GM06990 (cell line): ENCODE data around the gene NKD1.
"Not testable (repeated sequence)": the region's sequence is repeated elsewhere in the genome, so short reads cannot be mapped to it uniquely, and the experiment has no call there.

ENCODE experiments used
- DNase-seq: peaks from one replicate; pipeline ENCODE4 v3.0.0-alpha.2; 2011; ENCODE audit not compliant: insufficient read length; ENCODE audit errors: extremely low read depth
- H3K27me3 ChIP-seq: replicated peaks from 2 replicates; pipeline ENCODE4 v1.6.0; 2011; ENCODE audit warnings: low read length; ENCODE audit not compliant: control insufficient read depth, insufficient read depth
- H3K36me3 ChIP-seq: 2 replicates; pipeline ENCODE4 v1.5.1; 2011; ENCODE audit warnings: low read length; ENCODE audit not compliant: control insufficient read depth, insufficient read depth
- H3K4me3 ChIP-seq: replicated peaks from 2 replicates; pipeline ENCODE4 v1.5.1; 2011; ENCODE audit warnings: low read depth, mild to moderate bottlenecking, control low read depth, low read length
- CTCF ChIP-seq: IDR thresholded peaks from 2 replicates; pipeline ENCODE4 v1.5.1; 2011; ENCODE audit warnings: low read length, control low read depth, mild to moderate bottlenecking, inconsistent platforms; ENCODE audit not compliant: insufficient read depth, poor library complexity, severe bottlenecking

Gene NKD1

GRCh38 chr16:50535506-50536257 lies 12.5 kb upstream of the NKD1 start:
- Histone ChIP-seq H3K27me3 (no peaks in the 10 kb centered on the region; the same call in none of the 2 replicates), H3K4me3 (no peak overlapping the region), H3K36me3 (no peaks in the 10 kb centered on the region)
- DNase-seq = no peak
- TF ChIP-seq CTCF = no peak

GRCh38 chr16:50536258-50536645 lies 11.9 kb upstream of the NKD1 start:
- not testable (repeated sequence) for H3K4me3 ChIP-seq, H3K36me3 ChIP-seq, H3K27me3 ChIP-seq, DNase-seq

- no peaks in the 10 kb centered on the region for H3K36me3 ChIP-seq
- no peak for TF ChIP-seq CTCF
- H3K4me3 ChIP-seq = no peak overlapping the region
- no peaks in the 10 kb centered on the region; the same call in none of the 2 replicates for H3K27me3 ChIP-seq
- DNase-seq = no peak
Measured at GRCh38 chr16:50537533-50538290, 10.5 kb upstream of the NKD1 start.

GRCh38 chr16:50538411-50539052 lies 9.7 kb upstream of the NKD1 start:
- no peak for TF ChIP-seq CTCF
- H3K4me3 ChIP-seq = no peak overlapping the region
- no peak for DNase-seq

GRCh38 chr16:50539053-50539695 lies 9.0 kb upstream of the NKD1 start:
- Histone ChIP-seq H3K27me3 (no peaks in the 10 kb centered on the region; the same call in none of the 2 replicates), H3K36me3 (no peaks in the 10 kb centered on the region), H3K4me3 (no peak overlapping the region)
- DNase-seq = no peak
- no peak for TF ChIP-seq CTCF

More at GRCh38 chr16:50538411-50539052, 9.7 kb upstream of the NKD1 start:
- H3K27me3 ChIP-seq = no peaks in the 10 kb centered on the region; the same call in none of the 2 replicates
- H3K36me3 ChIP-seq = no peaks in the 10 kb centered on the region
